Measurements from ENCODE around the gene WNT3.

The WNT3 gene

GRCh38 chr17:46818316-46818928 lies at the start of gene WNT3:
Gene WNT3 (minus strand): TSS chr17:46818692. CDS start chr17:46818597, 95 bp downstream.
- no peak for DNase-seq (ENCODE audit: low read depth, low spot score)
- Histone ChIP-seq H3K4me1 (ENCODE audit: control insufficient read depth, insufficient read depth, low read length) (peaks cover 28% of the 10 kb centered on the region), H3K9me3 (ENCODE audit: control insufficient read depth, insufficient read depth, low read length) (no peaks in the 10 kb centered on the region), H3K27me3 (ENCODE audit: control insufficient read depth, insufficient read depth, low read length) (peaks cover 28% of the 10 kb centered on the region; the same call in 1 of the 2 replicates), H3K36me3 (ENCODE audit: control insufficient read depth, insufficient read depth, low read length) (no peaks in the 10 kb centered on the region), H3K27ac (ENCODE audit: low read length) (no peak within 1 kb of the TSS), H3K4me3 (ENCODE audit: low read length) (peak within 1 kb of the TSS; percentile 45; the same call in 1 of the 2 replicates)
- no CpG with 5 or more reads among the region's 47 CpGs for WGBS (ENCODE audit: insufficient coverage, insufficient read length)

GRCh38 chr17:46866747-46867146 lies 48.3 kb upstream of the WNT3 start:
- no peaks in the 10 kb centered on the region for H3K9me3 ChIP-seq (ENCODE audit: control insufficient read depth, insufficient read depth, low read length)
- H3K4me1 ChIP-seq (ENCODE audit: control insufficient read depth, insufficient read depth, low read length) = no peaks in the 10 kb centered on the region
- no peak for DNase-seq (ENCODE audit: low read depth, low spot score)
- H3K36me3 ChIP-seq (ENCODE audit: control insufficient read depth, insufficient read depth, low read length) = no peaks in the 10 kb centered on the region
- H3K27ac ChIP-seq (ENCODE audit: low read length) = no peak overlapping the region
- H3K4me3 ChIP-seq (ENCODE audit: low read length) = no peak overlapping the region
- H3K27me3 ChIP-seq (ENCODE audit: control insufficient read depth, insufficient read depth, low read length) = no peaks in the 10 kb centered on the region

- Histone ChIP-seq H3K27ac (ENCODE audit: low read length) (no peak overlapping the region), H3K4me3 (ENCODE audit: low read length) (no peak overlapping the region), H3K9me3 (ENCODE audit: control insufficient read depth, insufficient read depth, low read length) (no peaks in the 10 kb centered on the region), H3K4me1 (ENCODE audit: control insufficient read depth, insufficient read depth, low read length) (no peaks in the 10 kb centered on the region), H3K27me3 (ENCODE audit: control insufficient read depth, insufficient read depth, low read length) (no peaks in the 10 kb centered on the region), H3K36me3 (ENCODE audit: control insufficient read depth, insufficient read depth, low read length) (no peaks in the 10 kb centered on the region)
- 100% methylated on average over 2 of the region's 8 CpGs for WGBS (ENCODE audit: insufficient coverage, insufficient read length)
- no peak for DNase-seq (ENCODE audit: low read depth, low spot score)
Measured at GRCh38 chr17:46866325-46866724, 47.8 kb upstream of the WNT3 start.

- Histone ChIP-seq H3K4me1 (ENCODE audit: control insufficient read depth, insufficient read depth, low read length) (no peaks in the 10 kb centered on the region), H3K27me3 (ENCODE audit: control insufficient read depth, insufficient read depth, low read length) (no peaks in the 10 kb centered on the region), H3K36me3 (ENCODE audit: control insufficient read depth, insufficient read depth, low read length) (no peaks in the 10 kb centered on the region), H3K27ac (ENCODE audit: low read length) (no peak overlapping the region), H3K4me3 (ENCODE audit: low read length) (no peak overlapping the region), H3K9me3 (ENCODE audit: control insufficient read depth, insufficient read depth, low read length) (no peaks in the 10 kb centered on the region)
- WGBS (ENCODE audit: insufficient coverage, insufficient read length) = no CpG with 5 or more reads among the region's 8 CpGs
- DNase-seq (ENCODE audit: low read depth, low spot score) = no peak
Measured at GRCh38 chr17:46865100-46865499, 46.6 kb upstream of the WNT3 start.

GRCh38 chr17:46863383-46864121 lies 45.1 kb upstream of the WNT3 start:
- Histone ChIP-seq H3K4me1 (ENCODE audit: control insufficient read depth, insufficient read depth, low read length) (no peaks in the 10 kb centered on the region), H3K36me3 (ENCODE audit: control insufficient read depth, insufficient read depth, low read length) (no peaks in the 10 kb centered on the region), H3K9me3 (ENCODE audit: control insufficient read depth, insufficient read depth, low read length) (no peaks in the 10 kb centered on the region), H3K27me3 (ENCODE audit: control insufficient read depth, insufficient read depth, low read length) (no peaks in the 10 kb centered on the region), H3K4me3 (ENCODE audit: low read length) (no peak overlapping the region), H3K27ac (ENCODE audit: low read length) (no peak overlapping the region)
- no peak for DNase-seq (ENCODE audit: low read depth, low spot score)
- no CpG with 5 or more reads among the region's 8 CpGs for WGBS (ENCODE audit: insufficient coverage, insufficient read length)

- no CpG with 5 or more reads among the region's 13 CpGs for WGBS (ENCODE audit: insufficient coverage, insufficient read length)
- H3K4me1 ChIP-seq (ENCODE audit: control insufficient read depth, insufficient read depth, low read length) = no peaks in the 10 kb centered on the region
- no peaks in the 10 kb centered on the region for H3K36me3 ChIP-seq (ENCODE audit: control insufficient read depth, insufficient read depth, low read length)
- no peaks in the 10 kb centered on the region for H3K9me3 ChIP-seq (ENCODE audit: control insufficient read depth, insufficient read depth, low read length)
- H3K27ac ChIP-seq (ENCODE audit: low read length) = no peak overlapping the region
- H3K4me3 ChIP-seq (ENCODE audit: low read length) = no peak overlapping the region
- DNase-seq (ENCODE audit: low read depth, low spot score) = no peak
- H3K27me3 ChIP-seq (ENCODE audit: control insufficient read depth, insufficient read depth, low read length) = no peaks in the 10 kb centered on the region
Measured at GRCh38 chr17:46862949-46863348, 44.5 kb upstream of the WNT3 start.

- H3K36me3 ChIP-seq (ENCODE audit: control insufficient read depth, insufficient read depth, low read length) = no peaks in the 10 kb centered on the region
- no peaks in the 10 kb centered on the region for H3K27me3 ChIP-seq (ENCODE audit: control insufficient read depth, insufficient read depth, low read length)
- H3K4me1 ChIP-seq (ENCODE audit: control insufficient read depth, insufficient read depth, low read length) = no peaks in the 10 kb centered on the region
- no peak overlapping the region for H3K27ac ChIP-seq (ENCODE audit: low read length)
- no CpG with 5 or more reads among the region's 5 CpGs for WGBS (ENCODE audit: insufficient coverage, insufficient read length)
- H3K4me3 ChIP-seq (ENCODE audit: low read length) = no peak overlapping the region
- DNase-seq (ENCODE audit: low read depth, low spot score) = no peak
- H3K9me3 ChIP-seq (ENCODE audit: control insufficient read depth, insufficient read depth, low read length) = no peaks in the 10 kb centered on the region
Measured at GRCh38 chr17:46859996-46860395, 41.5 kb upstream of the WNT3 start.

- peaks cover 2% of the 10 kb centered on the region; the same call in 1 of the 2 replicates for H3K4me1 ChIP-seq (ENCODE audit: control insufficient read depth, insufficient read depth, low read length)
- no peak for DNase-seq (ENCODE audit: low read depth, low spot score)
- no peak overlapping the region for H3K4me3 ChIP-seq (ENCODE audit: low read length)
- no peaks in the 10 kb centered on the region for H3K9me3 ChIP-seq (ENCODE audit: control insufficient read depth, insufficient read depth, low read length)
- H3K27me3 ChIP-seq (ENCODE audit: control insufficient read depth, insufficient read depth, low read length) = peaks cover 5% of the 10 kb centered on the region; the same call in 1 of the 2 replicates
- H3K27ac ChIP-seq (ENCODE audit: low read length) = no peak overlapping the region
- no peaks in the 10 kb centered on the region for H3K36me3 ChIP-seq (ENCODE audit: control insufficient read depth, insufficient read depth, low read length)
- WGBS (ENCODE audit: insufficient coverage, insufficient read length) = no CpG with 5 or more reads among the region's 1 CpG
Measured at GRCh38 chr17:46857600-46857999, 39.1 kb upstream of the WNT3 start.

GRCh38 chr17:46854948-46855347 lies 36.5 kb upstream of the WNT3 start:
- Histone ChIP-seq H3K27me3 (ENCODE audit: control insufficient read depth, insufficient read depth, low read length) (peaks cover 16% of the 10 kb centered on the region; the same call in 1 of the 2 replicates), H3K27ac (ENCODE audit: low read length) (no peak overlapping the region), H3K36me3 (ENCODE audit: control insufficient read depth, insufficient read depth, low read length) (no peaks in the 10 kb centered on the region), H3K4me1 (ENCODE audit: control insufficient read depth, insufficient read depth, low read length) (peaks cover 2% of the 10 kb centered on the region; the same call in 1 of the 2 replicates), H3K4me3 (ENCODE audit: low read length) (no peak overlapping the region), H3K9me3 (ENCODE audit: control insufficient read depth, insufficient read depth, low read length) (no peaks in the 10 kb centered on the region)
- DNase-seq (ENCODE audit: low read depth, low spot score) = no peak
- no CpG with 5 or more reads among the region's 4 CpGs for WGBS (ENCODE audit: insufficient coverage, insufficient read length)

GRCh38 chr17:46854515-46854914 lies 36.0 kb upstream of the WNT3 start:
- no CpG with 5 or more reads among the region's 3 CpGs for WGBS (ENCODE audit: insufficient coverage, insufficient read length)
- H3K4me3 ChIP-seq (ENCODE audit: low read length) = no peak overlapping the region
- H3K4me1 ChIP-seq (ENCODE audit: control insufficient read depth, insufficient read depth, low read length) = peaks cover 2% of the 10 kb centered on the region; the same call in 1 of the 2 replicates
- H3K9me3 ChIP-seq (ENCODE audit: control insufficient read depth, insufficient read depth, low read length) = no peaks in the 10 kb centered on the region
- H3K27me3 ChIP-seq (ENCODE audit: control insufficient read depth, insufficient read depth, low read length) = peaks cover 16% of the 10 kb centered on the region; the same call in 1 of the 2 replicates
- no peaks in the 10 kb centered on the region for H3K36me3 ChIP-seq (ENCODE audit: control insufficient read depth, insufficient read depth, low read length)
- H3K27ac ChIP-seq (ENCODE audit: low read length) = no peak overlapping the region
- DNase-seq (ENCODE audit: low read depth, low spot score) = no peak

Measured in iPS DF 6.9 (cell line).